HL-60/S4 treated with retinoic acid at 250 ng/mL for 4 days and 3 days (cell line): ENCODE measurements around the gene ARRB2.
"Not testable (repeated sequence)": the region's sequence is repeated elsewhere in the genome, so short reads cannot be mapped to it uniquely, and the experiment has no call there.

ENCODE experiments used
- in situ Hi-C: fragments of 300-500 bp; cut with MboI; formaldehyde crosslinking; loops from 2 replicates; pipeline ENCODE4 v1.7.0; 2022; ENCODE audit warnings: low sequenced_read_pairs

ARRB2 gene

GRCh38 chr17:4709794-4710692, at the start of gene ARRB2:
Gene ARRB2, plus strand, starts transcription at chr17:4710632. Its CDS starts 90 bp downstream, at chr17:4710722.
- in situ Hi-C loops = loop anchor here (10.0 kb wide), 1 partner anchor 175 kb away; no protein-coding TSS in a partner anchor

DNA sequence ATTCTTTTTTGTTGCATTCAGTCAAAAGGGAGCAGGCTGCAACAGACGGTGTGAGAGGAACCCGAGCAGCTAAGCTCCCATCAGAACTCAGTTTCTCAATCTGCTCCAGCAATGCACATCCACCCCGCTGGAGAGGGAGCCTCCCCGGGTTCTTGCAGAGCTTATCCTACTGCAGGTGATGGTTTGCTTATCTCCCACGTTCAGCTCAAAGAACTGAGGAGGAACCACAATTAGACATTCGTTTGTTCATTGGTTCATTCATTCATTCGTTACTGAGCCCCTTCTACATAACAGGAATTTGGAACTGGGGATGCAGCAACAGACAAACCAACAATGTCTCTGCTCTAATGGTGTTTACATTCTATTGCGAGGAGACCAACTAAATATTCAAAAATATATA, 46.7 kb upstream of the ARRB2 start:
- in situ Hi-C loops = no loop called here

GRCh38 chr17:4664230-4664629, 46.2 kb upstream of the ARRB2 start:
- in situ Hi-C loops = no loop called here

DNA sequence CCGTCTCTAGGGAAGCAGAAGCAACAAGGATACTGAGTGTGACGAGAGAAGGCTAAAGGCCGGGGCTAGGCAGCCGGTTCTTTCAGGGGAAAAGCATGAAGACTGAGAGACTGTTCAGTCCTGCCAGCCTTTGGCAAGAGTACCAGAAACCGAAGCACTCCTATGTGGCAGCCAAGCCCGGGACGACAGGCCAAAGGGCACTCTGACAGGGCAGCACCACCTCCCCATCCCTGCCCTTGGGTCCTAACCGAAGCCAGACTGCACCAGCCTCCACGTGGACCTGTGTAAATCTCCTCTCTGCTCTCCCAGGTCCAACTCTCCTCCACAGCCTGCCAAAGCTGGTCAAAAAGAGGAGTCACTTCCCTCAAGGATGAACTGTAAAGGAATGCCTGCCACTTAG, 45.4 kb upstream of the ARRB2 start:
- in situ Hi-C loops = no loop called here

GRCh38 chr17:4666296-4666695, 44.1 kb upstream of the ARRB2 start:
- in situ Hi-C loops = no loop called here

DNA sequence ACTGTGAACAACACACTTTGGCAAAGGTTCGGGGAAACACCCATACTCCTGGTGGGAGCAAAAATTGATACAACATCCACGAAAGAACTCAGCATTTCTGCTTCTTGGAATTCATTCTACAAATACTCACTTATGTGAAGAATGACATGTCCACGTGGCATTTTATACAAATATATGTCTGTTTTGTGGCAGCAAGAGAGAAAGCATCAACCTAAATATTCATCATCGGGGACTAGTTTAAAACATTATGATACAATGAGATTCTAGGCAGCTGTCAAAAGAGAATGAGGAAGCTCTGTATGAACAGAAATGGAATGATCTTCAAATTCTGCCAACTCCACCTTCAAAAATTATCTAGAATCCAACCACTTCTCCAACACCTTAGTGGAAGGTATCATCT, 43.3 kb upstream of the ARRB2 start:
- in situ Hi-C loops = no loop called here

DNA sequence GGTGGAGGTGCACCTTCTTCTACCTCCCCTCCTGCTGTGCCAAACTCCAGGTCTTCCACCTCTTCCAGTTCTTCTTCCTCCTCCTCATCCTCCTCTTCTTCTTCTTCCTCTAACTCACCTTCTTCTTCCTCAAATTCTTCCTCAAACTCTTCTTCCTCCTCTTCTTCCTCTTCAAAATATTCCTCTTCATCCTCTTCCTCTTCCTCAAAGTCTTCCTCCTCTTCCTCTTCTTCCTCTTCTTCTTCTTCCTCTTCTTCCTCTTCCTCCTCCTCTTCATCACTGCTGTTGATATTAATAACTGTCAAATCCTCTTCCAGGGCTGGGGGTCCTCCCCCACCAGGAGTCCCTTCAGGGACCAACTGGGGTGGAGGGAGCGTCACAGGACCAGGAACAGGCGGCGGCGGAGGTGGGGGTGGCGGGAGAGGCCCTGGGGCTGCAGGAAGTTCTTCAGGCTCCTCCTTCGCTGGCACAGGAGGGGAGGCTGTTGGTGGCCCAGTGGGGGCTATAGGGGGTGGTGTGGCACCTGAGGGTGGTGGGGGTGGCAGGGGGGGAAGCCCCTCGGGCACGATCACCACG, 38.3 kb upstream of the ARRB2 start:
- in situ Hi-C loops = no loop called here

DNA sequence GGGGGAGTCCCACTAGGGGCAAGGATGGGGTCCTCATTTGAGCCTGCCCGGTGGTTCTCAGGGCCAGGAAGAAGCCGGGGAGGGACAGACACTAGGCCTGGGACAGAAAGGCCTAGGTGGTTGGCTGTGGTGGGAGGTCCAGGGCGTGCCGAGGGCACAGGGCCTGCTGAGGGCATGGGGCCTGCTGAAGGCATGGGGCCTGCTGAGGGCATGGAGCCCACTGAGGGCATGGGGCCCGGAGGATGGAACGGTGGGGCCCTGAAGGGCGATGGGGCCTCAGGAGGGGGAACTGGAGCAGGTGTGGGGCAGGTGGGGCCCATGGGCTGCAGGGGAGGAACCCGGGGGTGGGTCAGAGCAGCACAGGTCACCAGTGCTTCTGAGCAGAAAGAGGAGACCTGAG, 37.7 kb upstream of the ARRB2 start:
- in situ Hi-C loops = no loop called here

DNA sequence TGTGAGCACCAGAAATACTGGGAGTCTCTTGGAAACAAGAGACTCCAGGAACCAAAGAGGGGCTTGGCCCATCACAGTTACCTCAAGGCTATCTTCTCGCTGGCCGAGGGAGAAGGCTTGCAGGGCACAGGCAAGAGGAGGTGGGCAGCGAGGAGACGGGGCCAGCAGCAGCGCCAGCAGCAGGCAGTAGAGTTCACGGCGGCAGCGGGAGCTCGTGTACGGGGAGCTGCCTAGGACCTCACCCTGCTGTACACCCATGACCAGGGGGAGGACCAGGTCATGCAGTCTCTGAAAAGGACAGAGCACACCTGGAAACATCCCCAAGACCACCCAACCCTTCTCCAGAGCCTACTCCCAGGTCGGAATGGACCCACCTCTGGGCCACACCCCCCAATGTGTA, 37.3 kb upstream of the ARRB2 start:
- in situ Hi-C loops = no loop called here

- in situ Hi-C loops = no loop called here
These were observed 36.3 kb upstream of the ARRB2 start for GRCh38 chr17:4673986-4674684.

DNA sequence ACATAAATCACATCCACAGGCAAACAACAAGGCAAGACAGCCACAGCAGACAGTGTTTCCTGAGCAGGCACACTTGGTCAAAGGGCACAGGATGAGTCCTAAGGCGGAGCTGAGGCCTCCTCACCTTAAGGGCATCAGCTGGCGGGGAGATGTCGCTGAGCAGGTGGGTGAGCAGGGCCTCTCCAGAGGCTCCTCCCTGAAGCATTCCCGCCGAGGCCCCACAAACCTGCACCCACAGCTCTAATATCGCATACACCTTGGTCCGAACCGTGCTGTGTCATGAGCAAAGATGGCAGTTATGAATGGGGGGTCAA, 35.8 kb upstream of the ARRB2 start:
- in situ Hi-C loops = no loop called here

DNA sequence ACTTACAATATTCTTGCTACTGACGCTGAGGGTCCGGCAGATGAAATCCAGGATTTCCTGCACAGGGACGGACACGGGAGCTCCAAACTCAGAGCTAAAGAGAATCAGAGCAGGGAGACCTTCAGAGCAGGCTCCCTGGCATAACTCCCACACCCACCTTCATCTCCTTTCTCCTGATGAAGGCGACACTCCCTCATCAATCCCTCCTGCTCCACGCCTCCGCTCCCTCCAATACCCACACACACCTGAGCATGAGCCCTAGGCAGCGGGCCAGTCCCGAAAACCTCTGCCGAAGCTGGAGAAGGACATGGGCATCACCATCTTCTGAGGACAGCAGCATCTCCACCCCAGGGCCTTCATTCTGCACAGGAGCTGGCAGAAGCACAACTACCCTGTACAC, 34.6 kb upstream of the ARRB2 start:
- in situ Hi-C loops = no loop called here

GRCh38 chr17:4676791-4677190, 33.6 kb upstream of the ARRB2 start:
- in situ Hi-C loops = no loop called here

- in situ Hi-C loops = no loop called here
These were observed 31.9 kb upstream of the ARRB2 start for GRCh38 chr17:4678448-4679026.

DNA sequence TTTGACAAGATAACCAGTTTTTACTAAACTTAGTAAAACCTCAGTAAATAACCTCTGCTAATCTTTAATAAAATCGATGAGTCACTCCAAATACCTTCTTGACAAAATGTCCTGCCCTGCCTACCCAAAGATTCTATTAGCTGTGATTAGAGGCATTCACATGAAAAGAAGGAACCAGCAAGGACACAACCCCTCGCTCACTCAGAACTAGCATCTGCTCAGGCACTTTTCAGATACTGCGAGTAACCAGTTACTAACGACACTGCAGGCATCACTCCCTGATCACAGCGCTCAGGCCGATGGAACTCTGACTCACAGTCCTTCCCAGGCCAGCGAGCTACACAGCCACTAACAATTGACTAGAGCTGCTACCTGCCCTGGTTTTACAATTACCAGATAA, 30.8 kb upstream of the ARRB2 start:
- in situ Hi-C loops = no loop called here

GRCh38 chr17:4683739-4684138, 26.7 kb upstream of the ARRB2 start:
- in situ Hi-C loops = not testable (repeated sequence)

GRCh38 chr17:4689872-4690271, 20.6 kb upstream of the ARRB2 start:
- in situ Hi-C loops = not testable (repeated sequence)

DNA sequence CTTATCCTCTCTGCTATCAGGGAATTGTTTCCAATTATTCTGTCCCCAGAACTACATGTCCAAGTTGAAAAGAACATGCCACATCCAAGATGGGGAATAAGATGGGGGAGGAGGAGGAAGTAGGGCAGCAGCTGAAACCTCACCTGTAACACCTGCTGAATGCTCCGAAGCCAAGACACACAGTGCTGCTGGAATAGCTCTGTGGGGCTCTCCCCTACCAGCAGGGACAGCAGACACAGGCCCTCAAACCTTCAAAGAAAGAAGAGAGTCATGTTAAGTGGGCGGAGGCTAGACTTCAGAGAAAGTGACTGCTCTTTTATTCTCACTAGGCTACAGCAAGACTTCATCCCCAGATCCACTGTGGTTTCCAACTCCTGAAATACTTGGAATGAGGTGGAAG, 19.7 kb upstream of the ARRB2 start:
- in situ Hi-C loops = no loop called here

GRCh38 chr17:4691686-4692085, 18.7 kb upstream of the ARRB2 start:
- in situ Hi-C loops = no loop called here

DNA sequence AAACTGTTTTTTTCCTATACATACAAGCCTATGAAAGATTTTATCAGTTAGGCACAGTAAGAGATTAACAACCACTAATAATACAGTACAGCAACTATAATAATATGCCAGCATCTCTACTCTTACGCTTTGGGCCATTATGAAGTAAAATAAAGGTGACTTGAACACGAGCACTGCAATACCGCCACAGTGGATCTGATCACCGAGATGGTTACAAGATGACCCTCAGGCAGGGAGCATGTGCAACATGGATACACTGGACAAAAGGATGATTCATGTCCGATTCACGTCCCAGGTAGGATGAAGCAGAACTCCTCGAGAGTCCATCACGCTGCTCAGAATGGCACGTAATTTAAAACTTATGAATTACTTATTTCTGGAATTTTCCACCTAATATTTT, 17.0 kb upstream of the ARRB2 start:
- in situ Hi-C loops = no loop called here

GRCh38 chr17:4696437-4696805, 14.0 kb upstream of the ARRB2 start:
- in situ Hi-C loops = no loop called here
